Peyer's patch (tissue), 4 donors: Measurements from ENCODE around the gene IRAK2.

ENCODE experiments used
- CTCF ChIP-seq, 6 experiments: fragments of 450-650 bp in 4 of 6; fragments of 200-600 bp in 2 of 6; sonication (generic) in 1 of 6; IDR thresholded peaks; one replicate each; pipeline ENCODE4 v1.5.1; 2017 to 2019; ENCODE audit warnings: antibody characterized with exemption in 6 of 6, mild to moderate bottlenecking in 3 of 6, moderate library complexity in 1 of 6
- POLR2A ChIP-seq, 2 donors: fragments of 450-650 bp; IDR thresholded peaks; one replicate each; pipeline ENCODE4 v1.5.1; 2017; ENCODE audit warnings: antibody characterized with exemption in 2 of 2, mild to moderate bottlenecking in 2 of 2, moderate library complexity in 2 of 2

- TF ChIP-seq CTCF (IDR thresholded peaks at IDR 0.05), result peak in 5 of 6 experiments; percentile 33 to 45 (median 42)
- TF ChIP-seq POLR2A (IDR thresholded peaks at IDR 0.05), result no peak
These were observed 99.1 kb downstream of the IRAK2 start for GRCh38 chr3:10263646-10264363.
